Peyer's patch (tissue), 4 donors: Measurements from ENCODE around the gene C19orf44. TPM values are rescaled to one million over a fixed set of nuclear protein-coding genes. Genes with fewer than 3 reads are reported as not detected.

Experiments used
- DNase-seq, 3 donors: peaks; one replicate each; pipeline ENCODE4 v3.0.0-alpha.2; 2017 to 2019
- H3K27ac ChIP-seq, 4 donors: fragments of 200-600 bp; sonication (generic); one replicate each; pipeline ENCODE4 v1.5.1; 2016 to 2019
- H3K27me3 ChIP-seq, 2 donors: fragments of 200-600 bp; sonication (generic); one replicate each; pipeline ENCODE4 v1.5.1; 2019
- H3K36me3 ChIP-seq, 3 donors: fragments of 200-600 bp; sonication (generic); one replicate each; pipeline ENCODE4 v1.5.1; 2016 to 2019
- H3K4me1 ChIP-seq, 4 donors: fragments of 200-600 bp; sonication (generic); one replicate each; pipeline ENCODE4 v1.5.1; 2016 to 2019
- H3K4me3 ChIP-seq, 4 donors: fragments of 200-600 bp; sonication (generic); 1 replicate in 3 of 4; 2 replicates in 1 of 4; pipeline ENCODE4 v1.5.1; 2016 to 2019; ENCODE audit warnings: mild to moderate bottlenecking in 1 of 4
- H3K9me3 ChIP-seq, 4 donors: fragments of 200-600 bp; sonication (generic); one replicate each; pipeline ENCODE4 v1.5.1; 2016 to 2019; ENCODE audit warnings: mild to moderate bottlenecking in 1 of 4
- POLR2A ChIP-seq, 2 donors: fragments of 450-650 bp; IDR thresholded peaks; one replicate each; pipeline ENCODE4 v1.5.1; 2017; ENCODE audit warnings: antibody characterized with exemption in 2 of 2, mild to moderate bottlenecking in 2 of 2, moderate library complexity in 2 of 2
- total RNA-seq, 4 donors: library from RNA; depleted of rRNA; stranded (reverse); fragments of >200 nt; gene quantifications; one replicate each; pipeline ENCODE4 v1.1.0, GENCODE V29; 2016
- TF ChIP-seq, protein P1 (sequence below), 6 experiments: fragments of 450-650 bp in 4 of 6; fragments of 200-600 bp in 2 of 6; sonication (generic) in 1 of 6; IDR thresholded peaks; one replicate each; pipeline ENCODE4 v1.5.1; 2017 to 2019; ENCODE audit warnings: antibody characterized with exemption in 6 of 6, mild to moderate bottlenecking in 3 of 6, moderate library complexity in 1 of 6

C19orf44 gene
- total RNA-seq, 4 donors from 2014 or later, result 3.7 to 13.2 (median 8.0) TPM

DNA sequence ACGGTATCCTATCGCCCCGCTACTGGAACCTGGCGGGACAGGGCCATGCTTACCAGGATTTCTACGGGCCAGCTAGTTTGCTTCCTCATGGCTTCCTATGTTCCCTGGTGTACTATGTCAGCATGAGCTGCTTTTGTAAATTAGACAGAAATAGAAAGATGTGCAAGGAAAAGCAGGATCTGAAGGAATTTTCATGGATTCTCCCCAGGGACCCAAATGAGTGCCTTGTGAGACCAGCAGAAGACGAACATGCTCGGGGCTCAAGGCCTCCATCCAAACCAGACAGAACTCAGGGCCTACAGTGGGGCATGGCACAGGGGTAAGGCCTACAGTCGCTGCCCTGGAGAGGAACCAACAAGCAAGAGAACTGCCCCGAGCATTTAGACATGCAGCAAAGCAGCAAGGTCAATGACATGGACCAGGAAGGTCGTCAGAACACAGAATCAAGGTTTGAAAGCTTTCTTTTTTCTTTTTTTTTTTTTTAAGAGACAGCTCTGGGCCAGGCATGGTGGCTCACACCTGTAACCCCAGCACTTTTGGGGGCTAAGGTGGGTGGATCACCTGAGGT lies 41.8 kb upstream of the C19orf44 start:
- Histone ChIP-seq H3K4me3 (no peak overlapping the region), H3K27ac (no peak overlapping the region)

DNA sequence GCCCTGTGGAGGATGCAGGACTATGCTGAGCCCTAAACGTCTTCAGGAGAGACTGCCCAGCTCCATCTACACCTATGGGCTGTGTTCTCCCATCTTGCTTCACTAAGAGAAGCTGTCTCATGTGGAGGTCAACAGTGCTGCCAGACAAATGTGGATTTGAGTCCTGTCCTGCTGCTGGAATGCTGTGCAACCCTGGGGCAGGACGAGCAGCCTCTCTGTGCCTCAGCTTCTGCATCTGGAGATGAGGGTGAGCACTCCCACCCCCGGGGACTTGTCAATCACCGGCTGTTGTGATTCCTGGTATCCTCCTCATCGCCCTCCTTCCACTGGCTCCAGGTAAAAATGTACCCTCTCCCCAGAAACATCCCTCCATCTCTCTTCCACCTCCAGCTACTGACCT lies 40.7 kb upstream of the C19orf44 start:
- TF ChIP-seq, protein P1, sequence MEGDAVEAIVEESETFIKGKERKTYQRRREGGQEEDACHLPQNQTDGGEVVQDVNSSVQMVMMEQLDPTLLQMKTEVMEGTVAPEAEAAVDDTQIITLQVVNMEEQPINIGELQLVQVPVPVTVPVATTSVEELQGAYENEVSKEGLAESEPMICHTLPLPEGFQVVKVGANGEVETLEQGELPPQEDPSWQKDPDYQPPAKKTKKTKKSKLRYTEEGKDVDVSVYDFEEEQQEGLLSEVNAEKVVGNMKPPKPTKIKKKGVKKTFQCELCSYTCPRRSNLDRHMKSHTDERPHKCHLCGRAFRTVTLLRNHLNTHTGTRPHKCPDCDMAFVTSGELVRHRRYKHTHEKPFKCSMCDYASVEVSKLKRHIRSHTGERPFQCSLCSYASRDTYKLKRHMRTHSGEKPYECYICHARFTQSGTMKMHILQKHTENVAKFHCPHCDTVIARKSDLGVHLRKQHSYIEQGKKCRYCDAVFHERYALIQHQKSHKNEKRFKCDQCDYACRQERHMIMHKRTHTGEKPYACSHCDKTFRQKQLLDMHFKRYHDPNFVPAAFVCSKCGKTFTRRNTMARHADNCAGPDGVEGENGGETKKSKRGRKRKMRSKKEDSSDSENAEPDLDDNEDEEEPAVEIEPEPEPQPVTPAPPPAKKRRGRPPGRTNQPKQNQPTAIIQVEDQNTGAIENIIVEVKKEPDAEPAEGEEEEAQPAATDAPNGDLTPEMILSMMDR (IDR thresholded peaks at IDR 0.05), result no peak
- no peak for TF ChIP-seq POLR2A (IDR thresholded peaks at IDR 0.05)
- Histone ChIP-seq H3K27me3 (no peaks in the 10 kb centered on the region), H3K27ac (no peak overlapping the region), H3K9me3 (no peaks in the 10 kb centered on the region), H3K36me3 (no peaks in the 10 kb centered on the region), H3K4me3 (no peak overlapping the region), H3K4me1 (peaks cover 4 to 35% (median 16%) of the 10 kb centered on the region in 4 donors)
- no peak for DNase-seq

More for the DNA sequence above, 41.8 kb upstream of the C19orf44 start:
- Histone ChIP-seq H3K36me3 (no peaks in the 10 kb centered on the region), H3K4me1 (peaks cover 4 to 30% (median 19%) of the 10 kb centered on the region in 4 donors), H3K9me3 (no peaks in the 10 kb centered on the region), H3K27me3 (no peaks in the 10 kb centered on the region)
- no peak for DNase-seq
- no peak for TF ChIP-seq POLR2A (IDR thresholded peaks at IDR 0.05)
- TF ChIP-seq, protein P1 (IDR thresholded peaks at IDR 0.05), result no peak

DNA sequence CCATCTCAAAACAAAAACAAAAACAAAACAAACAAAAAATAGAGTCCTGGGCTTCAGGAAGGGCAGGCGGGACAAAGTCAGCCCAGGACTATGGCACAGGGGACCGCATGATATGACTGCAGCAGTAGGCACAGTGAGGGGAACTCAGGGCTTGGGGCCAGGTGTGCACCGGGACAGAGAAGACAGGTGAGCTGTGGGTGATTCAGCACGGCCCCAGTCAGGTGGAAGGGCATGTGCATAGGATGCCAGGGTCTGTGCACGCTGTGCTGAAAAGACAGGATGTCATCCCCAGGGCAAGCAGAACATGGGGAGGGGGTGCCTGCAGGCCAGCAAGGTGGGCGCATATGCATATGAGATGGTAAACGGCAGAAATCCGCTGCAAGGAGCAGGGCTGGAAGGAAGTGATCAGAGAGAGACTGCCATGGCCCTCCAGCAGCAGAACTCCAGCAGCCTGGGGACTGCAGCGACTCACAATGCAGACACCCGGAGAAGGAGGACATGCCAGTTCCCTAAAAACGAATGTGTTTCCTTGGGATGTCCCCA lies 39.5 kb upstream of the C19orf44 start:
- H3K9me3 ChIP-seq, result no peaks in the 10 kb centered on the region
- no peaks in the 10 kb centered on the region for H3K36me3 ChIP-seq
- no peak for DNase-seq
- TF ChIP-seq POLR2A (IDR thresholded peaks at IDR 0.05), result no peak
- TF ChIP-seq, protein P1 (IDR thresholded peaks at IDR 0.05), result no peak
- H3K4me3 ChIP-seq, result no peak overlapping the region
- no peaks in the 10 kb centered on the region for H3K27me3 ChIP-seq
- H3K4me1 ChIP-seq, result peaks cover 4 to 35% (median 16%) of the 10 kb centered on the region in 4 donors
- peak overlapping the region in 2 of 4 donors; percentile 44 to 48 for H3K27ac ChIP-seq

DNA sequence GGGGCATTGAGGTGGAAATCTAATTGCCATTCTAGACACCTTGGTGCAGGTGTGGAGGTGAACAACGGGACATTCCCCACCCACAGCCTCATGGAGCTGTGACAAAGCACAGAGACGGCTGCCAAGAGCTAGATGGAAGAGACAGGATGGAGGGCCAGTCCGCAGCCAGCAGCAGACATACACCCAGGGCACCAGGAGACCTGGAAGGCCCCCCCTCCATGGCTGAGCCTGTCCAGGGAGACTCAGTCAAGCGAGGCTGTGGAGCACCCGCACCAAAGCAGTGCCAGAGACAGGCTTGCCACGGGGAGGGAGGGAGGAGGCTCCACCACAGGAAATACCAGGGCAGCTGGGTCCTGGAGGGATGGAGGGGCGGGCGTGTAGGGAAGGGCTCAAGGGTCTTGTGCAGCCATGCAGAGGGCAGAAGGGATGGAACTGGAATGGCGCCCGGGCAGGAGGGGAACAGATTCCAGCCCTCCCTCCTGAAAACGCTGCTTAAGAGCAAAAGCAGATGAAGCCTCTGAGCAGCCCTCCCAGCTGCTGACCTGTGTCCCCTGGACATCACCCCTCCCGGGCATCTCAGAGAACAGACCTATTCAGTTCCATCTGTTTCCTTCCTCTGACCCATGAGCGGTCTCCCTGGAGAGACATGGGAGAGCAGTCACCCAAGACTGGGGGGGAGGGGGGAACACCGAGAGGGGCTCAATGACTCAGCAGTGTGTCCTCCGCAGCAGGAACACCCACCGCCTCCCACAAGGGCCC lies 38.8 kb upstream of the C19orf44 start:
- H3K27ac ChIP-seq, result peak overlapping the region in 2 of 4 donors; percentile 44 to 48
- DNase-seq, result no peak
- H3K36me3 ChIP-seq, result no peaks in the 10 kb centered on the region
- no peaks in the 10 kb centered on the region for H3K9me3 ChIP-seq
- H3K4me3 ChIP-seq, result peak overlapping the region in 1 of 4 donors; percentile 4
- H3K27me3 ChIP-seq, result no peaks in the 10 kb centered on the region
- TF ChIP-seq POLR2A (IDR thresholded peaks at IDR 0.05), result no peak
- TF ChIP-seq, protein P1 (IDR thresholded peaks at IDR 0.05), result no peak
- H3K4me1 ChIP-seq, result peaks cover 4 to 35% (median 16%) of the 10 kb centered on the region in 4 donors

DNA sequence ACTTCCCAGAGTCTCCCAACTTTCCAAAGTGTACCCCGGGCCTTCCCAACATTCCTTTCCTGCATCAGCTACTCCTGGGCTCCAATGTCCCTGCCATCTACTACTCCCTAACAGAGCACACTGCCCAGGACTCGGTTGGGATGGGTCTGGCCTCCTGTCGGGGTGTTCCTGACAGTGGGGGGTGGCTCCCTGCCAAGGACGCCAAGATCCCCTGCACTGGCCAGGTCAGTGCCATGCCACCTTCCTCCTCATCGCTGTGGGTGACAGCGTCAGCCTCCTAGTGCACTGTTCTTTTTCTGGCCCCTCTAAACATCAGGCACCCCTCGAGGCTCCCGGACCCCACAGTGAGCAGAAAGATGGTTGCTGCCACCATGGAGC lies 38.3 kb upstream of the C19orf44 start:
- no peak for TF ChIP-seq POLR2A (IDR thresholded peaks at IDR 0.05)
- TF ChIP-seq, protein P1 (IDR thresholded peaks at IDR 0.05), result no peak
- Histone ChIP-seq H3K27ac (peak overlapping the region in 2 of 4 donors; percentile 44 to 48), H3K4me1 (peaks cover 4 to 35% (median 16%) of the 10 kb centered on the region in 4 donors)

More for the DNA sequence above, 38.3 kb upstream of the C19orf44 start:
- H3K27me3 ChIP-seq, result no peaks in the 10 kb centered on the region
- H3K36me3 ChIP-seq, result no peaks in the 10 kb centered on the region
- no peaks in the 10 kb centered on the region for H3K9me3 ChIP-seq
- DNase-seq, result no peak
- H3K4me3 ChIP-seq, result no peak overlapping the region
